Fibroblast of lung (primary cell): ENCODE measurements around the gene GRIA2.

ENCODE experiments used
- EZH2 ChIP-seq: IDR thresholded peaks from 2 replicates; pipeline ENCODE4 v1.5.1; 2012; ENCODE audit warnings: low read length, control low read depth, mild to moderate bottlenecking; ENCODE audit errors: missing control alignments
- TF ChIP-seq, protein P1 (sequence below), 2 donors: IDR thresholded peaks in 1 of 2; conservative IDR thresholded peaks in 1 of 2; 1 replicate in 1 of 2; 2 replicates in 1 of 2; pipeline ENCODE4 v1.5.1; 2011 to 2012; ENCODE audit warnings: low read length in 2 of 2, control low read depth in 1 of 2, inconsistent platforms in 1 of 2, low read depth in 1 of 2, mild to moderate bottlenecking in 1 of 2

- TF ChIP-seq, protein P1, sequence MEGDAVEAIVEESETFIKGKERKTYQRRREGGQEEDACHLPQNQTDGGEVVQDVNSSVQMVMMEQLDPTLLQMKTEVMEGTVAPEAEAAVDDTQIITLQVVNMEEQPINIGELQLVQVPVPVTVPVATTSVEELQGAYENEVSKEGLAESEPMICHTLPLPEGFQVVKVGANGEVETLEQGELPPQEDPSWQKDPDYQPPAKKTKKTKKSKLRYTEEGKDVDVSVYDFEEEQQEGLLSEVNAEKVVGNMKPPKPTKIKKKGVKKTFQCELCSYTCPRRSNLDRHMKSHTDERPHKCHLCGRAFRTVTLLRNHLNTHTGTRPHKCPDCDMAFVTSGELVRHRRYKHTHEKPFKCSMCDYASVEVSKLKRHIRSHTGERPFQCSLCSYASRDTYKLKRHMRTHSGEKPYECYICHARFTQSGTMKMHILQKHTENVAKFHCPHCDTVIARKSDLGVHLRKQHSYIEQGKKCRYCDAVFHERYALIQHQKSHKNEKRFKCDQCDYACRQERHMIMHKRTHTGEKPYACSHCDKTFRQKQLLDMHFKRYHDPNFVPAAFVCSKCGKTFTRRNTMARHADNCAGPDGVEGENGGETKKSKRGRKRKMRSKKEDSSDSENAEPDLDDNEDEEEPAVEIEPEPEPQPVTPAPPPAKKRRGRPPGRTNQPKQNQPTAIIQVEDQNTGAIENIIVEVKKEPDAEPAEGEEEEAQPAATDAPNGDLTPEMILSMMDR (conservative IDR thresholded peaks at IDR 0.05 in 1 of 2, IDR thresholded peaks at IDR 0.05 in 1 of 2; ENCODE audit: low read depth in 1 of 2, low read length in 2 of 2), result no peak
- no peak for TF ChIP-seq EZH2
Measured at GRCh38 chr4:157245351-157245750, 24.8 kb downstream of the GRIA2 start.
